ENCODE results near the gene CCBE1.
"Not testable (repeated sequence)": the region's sequence is repeated elsewhere in the genome, so short reads cannot be mapped to it uniquely, and the experiment has no call there.

Gene CCBE1

GRCh38 chr18:59650266-59650820, 46.9 kb downstream of the CCBE1 start:
- no peak for FAIRE-seq

GRCh38 chr18:59649591-59649990, 47.6 kb downstream of the CCBE1 start:
- no peak for FAIRE-seq

- not testable (repeated sequence) for FAIRE-seq
Observed at GRCh38 chr18:59648469-59648868, 48.8 kb downstream of the CCBE1 start.

- FAIRE-seq = no peak
Observed at GRCh38 chr18:59646963-59647307, 50.3 kb downstream of the CCBE1 start.

- no peak for FAIRE-seq
Observed at GRCh38 chr18:59646228-59646962, 50.8 kb downstream of the CCBE1 start.

DNA sequence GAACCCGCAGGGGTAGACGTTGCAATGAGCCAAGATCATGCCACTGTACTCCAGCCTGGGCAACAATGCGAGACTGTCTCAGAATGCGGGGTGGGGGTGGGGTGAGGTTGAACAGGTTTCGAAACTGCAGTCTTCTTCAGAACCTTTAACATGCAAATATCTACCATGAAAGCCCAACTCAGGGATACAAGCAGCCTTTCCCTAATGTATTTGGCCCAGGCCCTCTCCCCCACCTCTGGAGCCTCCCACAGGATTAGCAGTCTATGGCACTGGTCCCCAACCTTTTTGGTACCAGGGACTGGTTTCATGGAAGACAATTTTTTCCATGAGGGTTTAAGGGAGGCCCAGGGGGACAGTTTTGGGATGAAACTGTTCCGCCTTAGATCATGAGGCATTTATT, 53.5 kb downstream of the CCBE1 start:
- no peak for FAIRE-seq

- FAIRE-seq = no peak
Observed at GRCh38 chr18:59640721-59641120, 56.5 kb downstream of the CCBE1 start.

DNA sequence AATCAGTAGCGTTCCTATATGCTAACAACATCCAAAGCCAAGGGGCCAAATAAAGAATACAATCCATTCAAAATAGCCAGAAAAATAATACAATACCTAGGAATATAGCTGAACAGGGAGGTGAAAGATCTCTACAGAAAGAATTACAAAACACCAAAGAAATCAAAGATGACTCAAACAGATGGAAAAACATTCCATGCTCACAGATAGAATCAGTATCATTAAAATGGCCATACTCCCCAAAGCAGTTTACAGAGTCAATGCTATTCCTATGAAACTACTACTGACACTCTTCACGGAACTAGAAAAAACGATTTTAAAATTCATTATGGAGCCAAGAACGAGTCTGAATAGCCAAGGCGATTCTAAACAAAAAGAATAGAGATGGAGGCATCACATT, 57.4 kb downstream of the CCBE1 start:
- FAIRE-seq = no peak

- no peak for FAIRE-seq
Observed at GRCh38 chr18:59639136-59639535, 58.1 kb downstream of the CCBE1 start.

DNA sequence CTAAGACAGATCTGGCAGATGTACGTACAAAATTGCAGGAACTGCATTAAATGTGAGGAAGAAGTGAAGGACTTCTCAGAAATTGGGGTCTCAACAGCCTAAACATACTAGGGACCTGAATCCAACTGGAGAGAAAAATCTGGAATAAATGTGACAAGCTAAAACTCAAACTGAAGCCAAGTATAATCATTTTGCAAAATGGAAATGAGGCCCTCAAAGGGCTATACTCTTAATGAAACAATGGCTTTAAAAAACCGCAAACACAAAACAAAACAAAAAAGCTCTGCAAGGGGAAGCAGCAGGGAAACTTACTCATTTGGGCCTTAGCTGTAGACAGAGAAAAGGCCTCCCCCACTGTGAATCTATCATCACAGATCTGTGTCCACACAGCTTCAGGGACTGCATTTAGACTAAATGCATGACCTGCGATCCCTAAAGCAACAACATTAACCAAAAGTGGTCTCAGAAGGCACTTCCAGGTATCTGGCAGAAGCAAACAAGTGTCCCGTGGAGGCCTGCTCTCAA, 63.2 kb downstream of the CCBE1 start:
- no peak for FAIRE-seq

- FAIRE-seq = no peak
Observed at GRCh38 chr18:59633317-59633716, 63.9 kb downstream of the CCBE1 start.

GRCh38 chr18:59631583-59632181, 65.5 kb downstream of the CCBE1 start:
- no peak for FAIRE-seq

- FAIRE-seq = no peak
Observed at GRCh38 chr18:59629894-59630293, 67.3 kb downstream of the CCBE1 start.

- no peak for FAIRE-seq
Observed at GRCh38 chr18:59628995-59629394, 68.2 kb downstream of the CCBE1 start.

DNA sequence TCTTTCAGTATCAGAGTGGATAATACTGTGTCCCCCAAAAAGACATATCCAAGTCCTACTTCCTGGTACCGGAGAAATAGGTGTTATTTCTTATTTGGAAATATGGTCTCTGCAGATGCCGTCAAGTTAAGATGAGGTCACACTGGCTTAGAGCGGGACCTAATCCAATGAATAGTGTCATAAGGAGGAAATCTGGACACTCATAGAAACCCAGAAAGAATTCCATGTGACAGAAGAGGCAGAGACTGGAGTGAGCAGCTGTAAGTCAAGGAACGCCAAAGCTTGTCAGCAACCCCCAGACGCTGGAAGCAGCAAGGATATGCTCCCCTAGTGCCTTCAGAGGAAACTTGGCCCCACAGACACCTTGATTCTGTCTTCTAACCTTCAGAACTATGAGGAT, 69.8 kb downstream of the CCBE1 start:
- FAIRE-seq = no peak

- FAIRE-seq = no peak
Observed at GRCh38 chr18:59624369-59624765, 72.9 kb downstream of the CCBE1 start.

DNA sequence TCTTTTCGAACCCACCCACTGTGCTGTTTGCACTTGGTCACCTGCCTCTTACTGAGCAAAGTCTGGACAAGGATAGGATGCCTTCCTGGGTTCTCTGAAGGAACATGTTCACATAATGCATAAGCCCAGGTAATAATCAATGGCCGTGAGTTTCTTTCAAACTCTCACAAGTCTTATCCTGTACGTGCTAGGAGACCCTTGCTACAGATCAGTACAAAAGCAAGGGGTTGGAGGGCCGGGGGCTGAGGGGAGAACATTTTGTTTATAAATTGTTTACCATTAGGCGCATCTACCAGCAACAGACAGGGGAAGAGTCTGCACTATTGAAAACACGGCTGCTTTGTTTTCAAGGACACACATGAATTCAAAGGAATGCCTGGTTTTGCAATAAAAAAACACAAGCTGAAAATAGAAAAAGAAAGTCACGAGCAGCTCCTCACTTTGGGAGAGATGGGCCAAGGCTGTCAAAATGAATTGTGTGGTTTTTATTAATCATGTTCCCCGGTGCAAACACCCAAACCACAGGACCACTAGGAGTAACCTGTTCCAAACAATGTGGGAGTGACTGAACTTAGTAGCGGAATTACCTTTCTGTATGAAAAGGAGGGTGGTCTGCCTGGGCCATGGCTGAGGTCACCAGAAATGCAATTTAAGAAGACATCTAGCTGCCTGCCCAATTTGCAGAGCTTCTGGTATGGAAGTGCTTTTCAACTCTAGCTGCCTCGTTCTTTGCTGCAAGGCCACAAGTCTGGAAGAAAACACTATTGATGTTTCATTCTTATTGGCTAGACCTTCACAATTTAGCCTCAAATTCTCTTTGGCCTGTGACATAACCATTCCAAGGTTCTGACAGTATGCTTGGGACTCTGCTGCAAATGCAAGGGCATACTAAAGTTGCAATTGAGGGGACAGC, 73.5 kb downstream of the CCBE1 start:
- FAIRE-seq = no peak

DNA sequence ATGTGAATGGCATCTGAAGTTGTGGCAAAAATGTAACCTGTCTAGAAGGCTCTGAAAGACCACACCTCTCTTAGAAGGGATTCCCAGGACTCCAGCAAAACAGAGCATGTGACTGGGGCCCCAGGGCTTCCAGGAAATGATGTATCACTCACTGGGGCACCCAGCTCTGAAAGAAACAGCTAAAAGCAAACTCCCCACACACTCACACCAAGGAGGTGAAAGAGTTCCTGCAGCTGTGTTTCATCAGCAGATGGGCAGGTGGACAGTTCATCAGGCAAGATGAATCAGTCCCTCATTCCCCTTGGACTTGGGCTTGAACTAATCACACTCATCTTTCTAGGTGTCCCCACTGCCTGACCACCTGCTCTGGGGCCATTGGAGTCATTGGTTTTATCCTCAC, 76.2 kb downstream of the CCBE1 start:
- FAIRE-seq = no peak

GRCh38 chr18:59620381-59620780, 76.8 kb downstream of the CCBE1 start:
- no peak for FAIRE-seq

DNA sequence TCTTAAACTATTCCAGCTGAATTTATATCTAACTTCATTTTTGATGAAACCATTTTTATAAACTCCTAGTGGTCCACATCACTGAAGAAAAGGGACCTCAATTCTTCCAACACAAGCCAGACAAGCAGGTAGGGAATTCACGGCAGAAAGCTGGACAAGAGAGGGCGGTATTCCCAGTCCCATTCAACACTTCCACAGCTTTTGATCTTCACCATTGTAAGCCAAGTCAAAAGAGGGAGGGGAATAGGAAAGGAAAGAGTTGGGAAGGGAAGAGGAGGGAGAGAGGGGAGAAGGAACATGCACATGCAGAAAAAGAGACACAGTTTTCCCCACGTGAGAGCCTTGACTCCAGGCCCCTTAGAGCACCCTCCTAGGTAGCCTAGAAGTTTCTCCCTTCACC, 77.4 kb downstream of the CCBE1 start:
- FAIRE-seq = no peak

- no peak for FAIRE-seq
Observed at GRCh38 chr18:59617468-59617932, 79.7 kb downstream of the CCBE1 start.

DNA sequence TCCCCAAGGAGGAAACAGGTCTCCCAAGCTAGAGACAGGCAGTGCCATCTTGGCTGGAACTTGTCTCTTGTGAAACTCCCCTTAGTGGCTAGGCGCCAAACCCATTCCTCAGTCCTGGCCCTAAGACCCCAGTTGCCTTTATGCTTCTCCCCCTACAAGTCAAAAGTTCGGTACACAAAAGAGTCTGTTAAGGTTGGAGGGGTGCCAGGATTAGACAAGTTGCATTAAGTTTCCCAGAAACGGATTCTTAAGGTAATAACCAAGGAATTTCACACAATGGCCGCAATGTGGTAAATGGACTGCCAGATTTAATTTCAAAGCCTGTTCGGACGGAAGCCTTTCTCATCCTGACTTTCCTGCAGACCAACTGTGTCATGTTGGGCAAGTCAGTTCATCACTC, 80.7 kb downstream of the CCBE1 start:
- FAIRE-seq = no peak

DNA sequence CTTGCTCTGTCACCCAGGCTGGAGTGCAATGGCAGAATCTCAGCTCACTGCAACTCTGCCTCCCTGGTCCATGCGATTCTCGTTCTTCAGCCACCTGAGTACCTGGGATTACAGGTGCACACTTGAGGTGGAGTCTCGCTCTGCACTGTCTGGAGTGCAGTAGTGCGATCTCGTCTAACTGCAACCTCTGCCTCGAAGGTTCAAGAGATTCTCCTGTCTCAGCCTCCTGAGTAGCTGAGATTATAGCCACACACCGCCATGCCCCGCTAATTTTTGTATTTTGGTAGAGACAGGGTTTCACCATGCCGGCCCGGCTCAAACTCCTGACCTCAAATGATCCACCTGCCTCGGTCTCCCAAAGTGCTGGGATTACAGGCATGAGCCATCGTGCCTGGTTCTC, 83.3 kb downstream of the CCBE1 start:
- FAIRE-seq = no peak
